Large intestine (tissue), 3 donors: ENCODE results near the gene BZW2. TPM values are rescaled to one million over a fixed set of nuclear protein-coding genes. Genes with fewer than 3 reads are reported as not detected.

Experiments used
- DNase-seq, 2 donors: peaks; one replicate each; pipeline versions ENCODE4 v3.0.0 to v3.0.0-alpha.2; 2013
- H3K27ac ChIP-seq: one replicate; pipeline ENCODE4 v1.5.1; 2013; ENCODE audit warnings: low read length
- H3K27me3 ChIP-seq: 2 replicates; pipeline ENCODE4 v1.6.1; 2013; ENCODE audit warnings: low read length; ENCODE audit not compliant: control insufficient read depth, insufficient read depth
- H3K36me3 ChIP-seq: 2 replicates; pipeline ENCODE4 v1.6.1; 2013; ENCODE audit warnings: low read length; ENCODE audit not compliant: control insufficient read depth, insufficient read depth
- H3K4me1 ChIP-seq: one replicate; pipeline ENCODE4 v1.6.1; 2013; ENCODE audit warnings: low read length; ENCODE audit not compliant: control insufficient read depth, insufficient read depth
- H3K4me3 ChIP-seq: one replicate; pipeline ENCODE4 v1.5.1; 2013; ENCODE audit warnings: low read length
- H3K9me3 ChIP-seq: one replicate; pipeline ENCODE4 v1.6.1; 2013; ENCODE audit warnings: mild to moderate bottlenecking, low read depth, low read length, moderate library complexity; ENCODE audit not compliant: control insufficient read depth
- WGBS: methylation state at CpG from one replicate; pipeline ENCODE4 v1.1.5; 2013; ENCODE audit warnings: low lambda C conversion rate; ENCODE audit not compliant: insufficient coverage; 5-methylcytosine and 5-hydroxymethylcytosine counted together
- polyA plus RNA-seq: library from polyadenylated mRNA; unstranded; fragments of 120-200 nt; gene quantifications from one replicate; pipeline ENCODE4 v1.2.1, GENCODE V29; 2013

The BZW2 gene
- polyA plus RNA-seq, 1 donor = 69.7 TPM

- H3K36me3 ChIP-seq = peaks cover 43% of the 10 kb centered on the region
- DNase-seq = no peak
- no peak overlapping the region for H3K27ac ChIP-seq
- H3K9me3 ChIP-seq = no peaks in the 10 kb centered on the region
- H3K4me1 ChIP-seq = peaks cover 9% of the 10 kb centered on the region
- no peak overlapping the region for H3K4me3 ChIP-seq
- WGBS = 40% methylated on average over 1 of the region's 5 CpGs
- H3K27me3 ChIP-seq = no peaks in the 10 kb centered on the region
These were observed 30.8 kb upstream of the BZW2 start for GRCh38 chr7:16615228-16615627.

GRCh38 chr7:16616122-16616521 is 29.9 kb upstream of the BZW2 start:
- Histone ChIP-seq H3K27ac (no peak overlapping the region), H3K9me3 (no peaks in the 10 kb centered on the region), H3K4me3 (no peak overlapping the region), H3K4me1 (peaks cover 6% of the 10 kb centered on the region), H3K36me3 (peaks cover 47% of the 10 kb centered on the region), H3K27me3 (no peaks in the 10 kb centered on the region)
- WGBS = 50% methylated on average over 2 of the region's 4 CpGs
- no peak for DNase-seq

- Histone ChIP-seq H3K36me3 (peaks cover 49% of the 10 kb centered on the region), H3K9me3 (no peaks in the 10 kb centered on the region), H3K4me1 (peaks cover 2% of the 10 kb centered on the region), H3K4me3 (no peak overlapping the region), H3K27me3 (no peaks in the 10 kb centered on the region), H3K27ac (no peak overlapping the region)
- DNase-seq = no peak
- WGBS = 83% methylated on average over 1 of the region's 18 CpGs
These were observed 29.4 kb upstream of the BZW2 start for GRCh38 chr7:16616542-16616941.

GRCh38 chr7:16619979-16620408 is 26.0 kb upstream of the BZW2 start:
- Histone ChIP-seq H3K4me3 (no peak overlapping the region), H3K4me1 (no peaks in the 10 kb centered on the region), H3K9me3 (no peaks in the 10 kb centered on the region), H3K27ac (no peak overlapping the region), H3K36me3 (peaks cover 55% of the 10 kb centered on the region), H3K27me3 (no peaks in the 10 kb centered on the region)
- WGBS = 100% methylated on average over 1 of the region's 2 CpGs
- no peak for DNase-seq

- Histone ChIP-seq H3K27me3 (no peaks in the 10 kb centered on the region), H3K9me3 (no peaks in the 10 kb centered on the region), H3K27ac (no peak overlapping the region), H3K4me3 (no peak overlapping the region), H3K4me1 (no peaks in the 10 kb centered on the region), H3K36me3 (peaks cover 32% of the 10 kb centered on the region)
- no peak for DNase-seq
- WGBS = 40% methylated on average over 1 of the region's 2 CpGs
These were observed 19.6 kb upstream of the BZW2 start for GRCh38 chr7:16626388-16626787.

- DNase-seq = peak in 1 of 2 donors; percentile 25
- no peak overlapping the region for H3K27ac ChIP-seq
- H3K36me3 ChIP-seq = peaks cover 26% of the 10 kb centered on the region
- WGBS = 28% methylated on average over 2 of the region's 2 CpGs
- H3K9me3 ChIP-seq = no peaks in the 10 kb centered on the region
- no peaks in the 10 kb centered on the region for H3K4me1 ChIP-seq
- H3K4me3 ChIP-seq = no peak overlapping the region
- H3K27me3 ChIP-seq = no peaks in the 10 kb centered on the region
These were observed 18.7 kb upstream of the BZW2 start for GRCh38 chr7:16627236-16627635.

GRCh38 chr7:16630654-16631053 is 15.3 kb upstream of the BZW2 start:
- Histone ChIP-seq H3K36me3 (peaks cover 9% of the 10 kb centered on the region), H3K4me1 (peaks cover 5% of the 10 kb centered on the region), H3K9me3 (no peaks in the 10 kb centered on the region), H3K27ac (no peak overlapping the region), H3K27me3 (no peaks in the 10 kb centered on the region), H3K4me3 (no peak overlapping the region)
- 67% methylated on average over 1 of the region's 1 CpG for WGBS
- no peak for DNase-seq

- no peaks in the 10 kb centered on the region for H3K9me3 ChIP-seq
- peaks cover 8% of the 10 kb centered on the region for H3K36me3 ChIP-seq
- peak; percentile 13 to 65 for DNase-seq
- 67% methylated on average over 1 of the region's 4 CpGs for WGBS
- H3K4me3 ChIP-seq = no peak overlapping the region
- peaks cover 5% of the 10 kb centered on the region for H3K4me1 ChIP-seq
- no peak overlapping the region for H3K27ac ChIP-seq
- no peaks in the 10 kb centered on the region for H3K27me3 ChIP-seq
These were observed 11.7 kb upstream of the BZW2 start for GRCh38 chr7:16634271-16634738.

- Histone ChIP-seq H3K36me3 (peaks cover 5% of the 10 kb centered on the region), H3K27ac (no peak overlapping the region), H3K4me3 (no peak overlapping the region), H3K9me3 (no peaks in the 10 kb centered on the region), H3K4me1 (peaks cover 5% of the 10 kb centered on the region), H3K27me3 (no peaks in the 10 kb centered on the region)
- WGBS = no CpG with 5 or more reads among the region's 1 CpG
- no peak for DNase-seq
These were observed 9.4 kb upstream of the BZW2 start for GRCh38 chr7:16636555-16637101.

GRCh38 chr7:16637379-16637778 is 8.6 kb upstream of the BZW2 start:
- peaks cover 5% of the 10 kb centered on the region for H3K4me1 ChIP-seq
- H3K27ac ChIP-seq = no peak overlapping the region
- DNase-seq = no peak
- WGBS = 100% methylated on average over 1 of the region's 5 CpGs
- peaks cover 5% of the 10 kb centered on the region for H3K36me3 ChIP-seq
- H3K9me3 ChIP-seq = no peaks in the 10 kb centered on the region
- H3K27me3 ChIP-seq = no peaks in the 10 kb centered on the region
- H3K4me3 ChIP-seq = no peak overlapping the region
